Ishikawa (cell line): ENCODE data around the gene ACAP2.

ENCODE experiments used
- EP300 ChIP-seq: IDR thresholded peaks from 2 replicates; pipeline ENCODE4 v1.6.1; 2012; ENCODE audit warnings: borderline replicate concordance
- USF1 ChIP-seq: IDR thresholded peaks from 2 replicates; pipeline ENCODE4 v1.6.1; 2012

GRCh38 chr3:195352895-195353488, 89.8 kb downstream of the ACAP2 start:
- TF ChIP-seq EP300, result no peak
- TF ChIP-seq USF1, result no peak
